Heart right ventricle (tissue), 16 donors: ENCODE data around the gene CCDC9. TPM values are rescaled to one million over a fixed set of nuclear protein-coding genes. Genes with fewer than 3 reads are reported as not detected.
"Not testable (repeated sequence)": the region's sequence is repeated elsewhere in the genome, so short reads cannot be mapped to it uniquely, and the experiment has no call there.

Source experiments
- ATAC-seq, 8 donors: fragments of 200-7000 bp; cut with Tn5 transposase; one replicate each; pipeline ENCODE4 v1.9.1; 2020; ENCODE audit warnings: mild to moderate bottlenecking in 8 of 8, moderate library complexity in 8 of 8, moderate number of reproducible peaks in 1 of 8
- DNase-seq, 2 donors: peaks; one replicate each; pipeline ENCODE4 v3.0.0-alpha.2; 2020
- H3K27ac ChIP-seq, 10 donors: fragments of 200-600 bp; sonication (generic) in 2 of 10; one replicate each; pipeline versions ENCODE4 v1.5.0 to v1.8.0; 2020 to 2022; ENCODE audit warnings: mild to moderate bottlenecking in 3 of 10
- H3K27me3 ChIP-seq, 7 donors: fragments of 200-600 bp; one replicate each; pipeline ENCODE4 v1.8.0; 2021 to 2022; ENCODE audit warnings: mild to moderate bottlenecking in 2 of 7
- H3K36me3 ChIP-seq, 9 donors: fragments of 200-600 bp; sonication (generic) in 1 of 9; one replicate each; pipeline versions ENCODE4 v1.5.0 to v1.8.0; 2020 to 2022; ENCODE audit warnings: mild to moderate bottlenecking in 2 of 9
- H3K4me1 ChIP-seq, 9 donors: fragments of 200-600 bp; sonication (generic) in 1 of 9; one replicate each; pipeline versions ENCODE4 v1.5.0 to v1.8.0; 2020 to 2022; ENCODE audit warnings: mild to moderate bottlenecking in 4 of 9
- H3K4me3 ChIP-seq, 10 donors: fragments of 200-600 bp; sonication (generic) in 2 of 10; one replicate each; pipeline versions ENCODE4 v1.5.0 to v1.8.0; 2020 to 2022; ENCODE audit warnings: mild to moderate bottlenecking in 7 of 10, moderate library complexity in 2 of 10
- H3K9me3 ChIP-seq, 11 donors: fragments of 200-600 bp in 10 of 11; sonication (generic) in 2 of 11; one replicate each; pipeline versions ENCODE4 v1.5.0 to v1.8.0; 2013 to 2022; ENCODE audit warnings: mild to moderate bottlenecking in 2 of 11, control low read depth in 1 of 11, moderate library complexity in 1 of 11
- CTCF ChIP-seq, 9 donors: fragments of 200-600 bp; sonication (generic) in 2 of 9; IDR thresholded peaks; one replicate each; pipeline versions ENCODE4 v1.5.0 to v1.8.0; 2021 to 2022; ENCODE audit warnings: antibody characterized with exemption in 9 of 9, mild to moderate bottlenecking in 5 of 9, moderate library complexity in 1 of 9
- WGBS, 2 donors: extraction: QIAGEN DNeasy Blood & Tissue Kit; methylation state at CpG; one replicate each; pipeline ENCODE4 v1.1.7; 2013; ENCODE audit warnings: inconsistent platforms in 1 of 2; 5-methylcytosine and 5-hydroxymethylcytosine counted together
- intact Hi-C, 10 donors: fragments of 100-400 bp; cut with DNase I; formaldehyde crosslinking; loops; one replicate each; pipeline versions ENCODE4 v1.11.1 to v1.14.2; 2022
- polyA plus RNA-seq, 2 donors: library from polyadenylated mRNA; stranded (reverse); fragments of 200-250 nt; gene quantifications; one replicate each; pipeline ENCODE4 v1.2.3, GENCODE V29; 2013
- total RNA-seq, 10 donors: library from RNA; stranded (reverse); fragmentation: NEBNext Ultra II Directional in 3 of 10; extraction: Animal tissue kit (Norgen Biotek cat#: 25700) in 3 of 10; gene quantifications; one replicate each; pipeline versions ENCODE4 v1.2.1 to v1.2.4, GENCODE V29; 2021 to 2023
- donor health status: Arrhythmogenic right ventricular cardiomyopathy.
- donor health status: ischemic (EF 13 %, LVEDD 7.1; RV severe dilation, severe dysfunction).
- donor health status: healthy with polysubstance abuse.
- donor health status: DM: no; HTN: yes; CAD: no.
- donor health status: DM: no; HTN: no; CAD: no.
- donor health status: ischemic (EF 25% LVEDD 6.9; RV normal size, moderate dysfunction).
- donor health status: ischemic (EF 25% LVEDD 5.7; RV mildly dilated, moderate dysfunction).
- donor health status: healthy.
- donor health status: DM: yes; HTN: yes; CAD: no.
- donor health status: Ischemic cardiomyopathy.
- donor health status: ischemic (EF 35%, LVEDD 5.7; RV mildly dilated, moderate dysfunction).
- donor health status: nonischemic (EF 11% LVEDD 7.7; RV severe dilation, severe dysfunction).
- donor health status: DM: yes; HTN: yes; CAD: no.
- donor health status: PGD.
- donor health status: ischemic (EF 29% LVEDD 5.4; RV normal size, mild dysfunction).
- donor health status: nonischemic (EF 23%, LVEDD 6.1; RV moderate dilation, normal function).

Gene CCDC9
- total and polyA plus RNA-seq, 12 donors: 14.2 to 31.1 (median 17.4) TPM

- DNase-seq (no peak), ATAC-seq (no peak)
- no peak overlapping the region for H3K4me3 ChIP-seq
- 87 to 93% methylated on average over 13 of the region's 13 CpGs for WGBS, 2 donors
- no peaks in the 10 kb centered on the region for H3K27me3 ChIP-seq
- H3K9me3 ChIP-seq: no peaks in the 10 kb centered on the region
- TF ChIP-seq CTCF (IDR thresholded peaks at IDR 0.05): peak in 7 of 9 donors; percentile 20 to 46 (median 30)
- H3K4me1 ChIP-seq: peaks cover 4 to 49% (median 26%) of the 10 kb centered on the region in 9 donors
- peaks cover 0 to 4% (median 0%) of the 10 kb centered on the region in 9 donors for H3K36me3 ChIP-seq
- no peak overlapping the region for H3K27ac ChIP-seq
- intact Hi-C loops: loop anchor here in 2 of 10 donors (10.0 kb wide), 1 partner anchor 425 kb away; no protein-coding TSS in a partner anchor
These were observed 24.0 kb downstream of the CCDC9 start for GRCh38 chr19:47280183-47280797.

GRCh38 chr19:47283405-47284059, 27.2 kb downstream of the CCDC9 start:
- peak in 1 of 8 donors; percentile 22 for ATAC-seq
- no peak for TF ChIP-seq CTCF (IDR thresholded peaks at IDR 0.05)
- Histone ChIP-seq H3K9me3 (no peaks in the 10 kb centered on the region), H3K36me3 (peaks cover 0 to 4% (median 0%) of the 10 kb centered on the region in 9 donors), H3K27ac (peak overlapping the region in 1 of 10 donors; percentile 15), H3K4me3 (no peak overlapping the region), H3K4me1 (peaks cover 0 to 17% (median 3%) of the 10 kb centered on the region in 9 donors), H3K27me3 (no peaks in the 10 kb centered on the region)
- DNase-seq: no peak
- WGBS, 2 donors: 66 to 73% methylated on average over 10 of the region's 10 CpGs
- intact Hi-C loops: loop anchor here in 2 of 10 donors (10.0 kb wide), 1 partner anchor 421 kb away; no protein-coding TSS in a partner anchor

GRCh38 chr19:47284324-47284899, 28.1 kb downstream of the CCDC9 start:
- TF ChIP-seq CTCF (IDR thresholded peaks at IDR 0.05): peak; percentile 74 to 89 (median 82)
- H3K36me3 ChIP-seq: peaks cover 0 to 4% (median 0%) of the 10 kb centered on the region in 9 donors
- no peak overlapping the region for H3K4me3 ChIP-seq
- peak in 1 of 2 donors; percentile 55 for DNase-seq
- H3K27me3 ChIP-seq: no peaks in the 10 kb centered on the region
- H3K27ac ChIP-seq: no peak overlapping the region
- peak in 5 of 8 donors; percentile 20 to 51 (median 27) for ATAC-seq
- intact Hi-C loops: loop anchor here in 2 of 10 donors (10.0 kb wide), 1 partner anchor 420 kb away; no protein-coding TSS in a partner anchor
- 39% methylated on average over 9 of the region's 9 CpGs for WGBS, 2 donors
- no peaks in the 10 kb centered on the region for H3K9me3 ChIP-seq
- H3K4me1 ChIP-seq: peaks cover 0 to 13% (median 4%) of the 10 kb centered on the region in 9 donors

DNA sequence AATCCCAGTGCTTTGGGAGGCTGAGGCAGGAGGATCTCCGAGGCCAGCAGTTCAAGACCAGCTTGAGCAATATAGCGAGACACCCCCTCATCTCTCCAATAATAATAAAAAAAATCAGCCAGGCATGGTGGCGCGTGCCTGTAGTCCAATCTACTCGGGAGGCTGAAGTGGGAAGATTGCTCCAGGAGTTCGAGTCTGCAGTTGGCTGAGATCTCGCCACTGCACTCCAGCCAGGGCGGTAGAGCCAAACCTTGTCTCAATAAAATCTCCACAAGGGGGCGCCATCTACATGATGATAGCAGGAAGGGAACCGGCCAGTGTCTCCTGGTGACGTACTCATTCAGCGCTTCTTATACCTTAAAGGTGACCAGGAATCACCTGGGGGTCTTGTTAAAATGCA, 39.7 kb downstream of the CCDC9 start:
- Histone ChIP-seq H3K36me3 (peaks cover 0 to 16% (median 0%) of the 10 kb centered on the region in 9 donors), H3K27me3 (no peaks in the 10 kb centered on the region), H3K27ac (no peak overlapping the region), H3K4me3 (no peak overlapping the region), H3K9me3 (no peaks in the 10 kb centered on the region), H3K4me1 (peaks cover 0 to 5% (median 0%) of the 10 kb centered on the region in 9 donors)
- peak; percentile 32 to 83 for DNase-seq
- ATAC-seq: peak; percentile 67 to 88 (median 85)
- intact Hi-C loops: loop anchor here in 6 of 10 donors (1.0 to 10.0 kb wide), 5 partner anchors 95 to 409 kb away; no protein-coding TSS in a partner anchor
- peak; percentile 57 to 85 (median 76) for TF ChIP-seq CTCF (IDR thresholded peaks at IDR 0.05)
- WGBS, 2 donors: 30 to 32% methylated on average over 12 of the region's 12 CpGs

- intact Hi-C loops: loop anchor here in 3 of 10 donors (5.0 kb wide), 2 partner anchors 86 to 91 kb away; no protein-coding TSS in a partner anchor
- not testable (repeated sequence) for H3K9me3 ChIP-seq, H3K27ac ChIP-seq, H3K36me3 ChIP-seq, H3K27me3 ChIP-seq, ATAC-seq, H3K4me3 ChIP-seq, DNase-seq
- H3K4me1 ChIP-seq: peaks cover 0 to 11% (median 0%) of the 10 kb centered on the region in 9 donors
- WGBS, 2 donors: 89 to 92% methylated on average over 13 to 14 of the region's 14 CpGs
These were observed 44.5 kb downstream of the CCDC9 start for GRCh38 chr19:47300867-47301266.
